ENCODE results near the gene JOSD1.

JOSD1 gene

GRCh38 chr22:38700789-38701628, at the start of gene JOSD1:
JOSD1 (minus strand) TSS chr22:38700943; CDS start chr22:38699987, 956 bp downstream.
- DNase-seq, result peak; percentile 81 to 98

- DNase-seq, result no peak
Measured at GRCh38 chr22:38750104-38750503, 49.4 kb upstream of the JOSD1 start.

- no peak for DNase-seq
Measured at GRCh38 chr22:38748487-38749136, 47.9 kb upstream of the JOSD1 start.

GRCh38 chr22:38745676-38746460, 45.1 kb upstream of the JOSD1 start:
- DNase-seq, result no peak

- no peak for DNase-seq
Measured at GRCh38 chr22:38744981-38745380, 44.2 kb upstream of the JOSD1 start.

DNA sequence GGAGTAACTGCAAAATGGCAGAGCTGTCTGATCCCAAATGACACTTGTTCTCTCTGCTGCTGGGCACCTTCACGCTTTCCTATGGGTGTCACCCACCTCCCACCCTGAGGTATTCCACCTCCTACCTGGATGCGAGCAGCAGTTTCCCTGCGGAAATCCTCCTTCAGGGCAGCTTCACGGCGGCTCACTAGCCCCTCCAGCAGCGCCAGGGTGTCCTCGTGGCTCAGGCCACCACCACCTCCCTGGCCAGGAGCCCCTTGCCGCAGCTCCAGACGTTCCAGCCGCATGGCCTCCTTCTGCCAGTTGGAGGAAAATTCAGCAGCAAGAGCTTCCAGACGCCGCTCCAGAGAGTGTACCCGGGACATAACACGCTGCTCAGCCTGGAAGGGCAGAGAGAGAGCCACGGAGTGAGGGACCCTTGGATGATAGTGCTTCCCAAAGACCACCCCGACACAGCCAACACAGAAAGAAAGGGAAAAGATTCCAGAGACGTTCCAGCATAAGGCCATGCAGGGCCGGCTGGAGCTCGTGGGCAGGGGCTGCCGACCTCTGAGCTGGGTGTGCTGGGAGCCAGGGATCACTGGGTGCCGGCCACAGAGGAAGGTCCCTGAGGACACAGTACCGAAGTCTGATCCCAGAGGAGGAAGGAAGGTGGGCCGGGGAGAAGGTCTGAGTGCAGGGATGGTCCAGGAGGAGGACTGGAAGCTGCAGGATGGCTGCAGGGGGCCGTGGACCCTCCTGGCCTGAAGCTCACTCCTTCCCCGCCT, 41.6 kb upstream of the JOSD1 start:
- no peak for DNase-seq

GRCh38 chr22:38741576-38741975, 40.8 kb upstream of the JOSD1 start:
- DNase-seq, result no peak

DNA sequence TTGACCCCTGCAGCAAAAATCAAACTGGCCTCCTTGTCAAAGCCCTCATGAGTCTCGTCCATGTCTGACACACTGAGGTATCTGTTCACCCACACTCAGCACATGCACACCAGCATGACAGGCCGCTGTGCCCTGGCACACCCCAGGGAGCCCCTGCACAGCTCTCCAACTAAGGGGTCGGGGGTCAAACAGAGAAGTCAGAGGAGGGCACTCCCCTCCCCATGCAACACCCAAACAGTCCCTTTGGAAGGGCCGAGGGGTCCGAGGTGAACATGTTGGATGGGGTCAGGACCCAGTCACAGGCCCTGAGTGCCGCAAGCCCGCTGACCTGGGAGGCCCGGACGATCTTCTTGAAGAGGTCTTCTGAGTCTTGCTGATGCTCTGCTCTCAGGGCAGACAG, 40.4 kb upstream of the JOSD1 start:
- no peak for DNase-seq

- DNase-seq, result no peak
Measured at GRCh38 chr22:38740754-38741153, 40.0 kb upstream of the JOSD1 start.

DNA sequence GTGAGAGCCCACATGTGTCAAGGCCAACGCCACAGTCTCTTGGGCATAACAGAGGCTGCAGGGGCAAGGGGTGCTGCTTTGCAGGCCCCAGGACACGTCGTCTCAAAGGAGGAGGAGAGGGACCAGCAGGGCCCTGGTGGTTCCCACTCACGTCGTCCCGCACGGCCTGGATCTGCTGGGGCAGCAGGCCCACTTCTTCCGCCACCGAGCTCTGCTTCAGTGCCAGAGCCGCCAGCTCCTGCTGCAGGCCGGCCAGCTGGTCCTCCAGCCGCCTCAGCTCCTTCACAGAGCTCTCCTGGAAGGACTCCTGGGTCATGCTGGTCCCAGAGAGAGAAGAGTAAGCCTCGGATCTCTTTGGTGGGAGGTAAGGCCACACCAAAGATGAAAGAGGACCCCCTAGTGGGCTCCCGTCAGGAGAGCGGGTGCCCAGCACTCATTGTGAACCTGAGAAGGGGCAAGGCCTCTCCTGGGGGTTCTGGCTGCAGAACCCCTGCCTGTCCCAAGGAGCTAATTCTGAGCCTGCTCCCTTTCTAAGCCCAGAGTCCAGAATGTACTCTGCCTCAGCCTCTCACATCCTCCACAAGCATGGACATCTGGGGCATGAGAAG, 39.5 kb upstream of the JOSD1 start:
- DNase-seq, result no peak

GRCh38 chr22:38739300-38740055, 38.7 kb upstream of the JOSD1 start:
- DNase-seq, result no peak

- DNase-seq, result no peak
Measured at GRCh38 chr22:38738475-38739070, 37.8 kb upstream of the JOSD1 start.

GRCh38 chr22:38737302-38738060, 36.7 kb upstream of the JOSD1 start:
- DNase-seq, result no peak

DNA sequence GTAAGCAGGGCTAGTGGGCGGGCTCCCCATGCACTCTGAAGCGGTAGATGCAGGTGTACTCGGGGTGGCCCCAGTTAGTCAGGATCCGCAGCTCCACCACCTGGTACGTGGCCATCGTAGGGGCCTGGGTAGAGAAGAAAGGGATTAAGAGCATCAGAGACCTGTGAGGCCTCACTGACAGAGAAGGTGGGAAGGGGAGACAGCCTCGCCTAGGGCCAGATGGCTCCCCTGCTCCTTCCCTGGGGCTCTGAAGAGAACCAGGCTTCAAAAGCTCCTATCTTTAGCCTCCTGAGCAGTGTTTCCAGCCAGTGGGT, 35.5 kb upstream of the JOSD1 start:
- DNase-seq, result no peak

GRCh38 chr22:38735465-38736256, 34.9 kb upstream of the JOSD1 start:
- no peak for DNase-seq

DNA sequence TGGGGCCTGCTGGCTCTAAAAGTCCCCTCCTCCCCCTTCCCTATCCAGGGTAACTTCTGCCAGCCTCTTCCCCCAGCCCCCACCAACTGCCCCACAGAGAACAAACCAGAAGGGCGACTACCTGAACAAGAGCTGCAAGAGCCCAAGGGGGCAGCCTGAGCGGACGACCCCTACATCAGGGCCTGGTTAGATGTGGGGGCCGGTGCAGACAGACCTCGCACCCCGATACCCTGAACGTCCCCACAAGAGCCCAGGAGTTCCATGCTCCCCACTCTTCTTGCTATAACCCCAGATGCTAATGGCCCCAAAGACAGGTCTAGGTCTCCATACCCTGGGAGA, 34.4 kb upstream of the JOSD1 start:
- DNase-seq, result no peak

DNA sequence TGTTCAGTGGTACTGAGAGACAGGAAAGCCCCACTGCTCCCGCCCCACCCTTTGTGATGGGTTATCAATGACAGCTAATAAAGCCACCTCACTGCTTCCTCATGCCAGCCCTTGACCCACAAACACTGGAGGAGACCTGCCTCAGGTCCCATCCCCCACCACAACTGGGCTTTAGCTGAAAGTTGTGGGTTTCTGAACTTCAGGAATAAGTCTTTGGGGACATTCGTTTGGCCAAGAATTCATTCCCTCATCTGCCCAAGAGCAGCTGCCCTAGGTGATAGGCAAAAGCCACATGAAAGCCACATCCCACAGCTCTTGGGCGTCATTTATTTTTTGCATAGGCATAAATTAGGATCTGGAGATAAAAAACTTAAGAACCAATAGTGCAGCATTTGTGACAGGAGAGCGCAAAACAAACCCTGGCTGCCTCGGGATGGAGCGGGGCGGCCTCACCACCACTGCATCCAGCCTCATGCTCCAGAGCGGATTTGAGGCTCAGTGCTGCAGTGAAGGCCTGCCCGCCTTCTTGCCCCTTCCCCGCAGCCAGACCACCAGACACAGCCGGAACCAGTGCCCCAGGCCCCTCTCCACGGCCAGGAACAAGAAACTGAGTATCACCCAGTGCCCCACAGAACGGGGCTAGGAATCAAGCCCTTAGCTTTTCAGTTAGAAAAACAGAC, 33.8 kb upstream of the JOSD1 start:
- DNase-seq, result no peak

DNA sequence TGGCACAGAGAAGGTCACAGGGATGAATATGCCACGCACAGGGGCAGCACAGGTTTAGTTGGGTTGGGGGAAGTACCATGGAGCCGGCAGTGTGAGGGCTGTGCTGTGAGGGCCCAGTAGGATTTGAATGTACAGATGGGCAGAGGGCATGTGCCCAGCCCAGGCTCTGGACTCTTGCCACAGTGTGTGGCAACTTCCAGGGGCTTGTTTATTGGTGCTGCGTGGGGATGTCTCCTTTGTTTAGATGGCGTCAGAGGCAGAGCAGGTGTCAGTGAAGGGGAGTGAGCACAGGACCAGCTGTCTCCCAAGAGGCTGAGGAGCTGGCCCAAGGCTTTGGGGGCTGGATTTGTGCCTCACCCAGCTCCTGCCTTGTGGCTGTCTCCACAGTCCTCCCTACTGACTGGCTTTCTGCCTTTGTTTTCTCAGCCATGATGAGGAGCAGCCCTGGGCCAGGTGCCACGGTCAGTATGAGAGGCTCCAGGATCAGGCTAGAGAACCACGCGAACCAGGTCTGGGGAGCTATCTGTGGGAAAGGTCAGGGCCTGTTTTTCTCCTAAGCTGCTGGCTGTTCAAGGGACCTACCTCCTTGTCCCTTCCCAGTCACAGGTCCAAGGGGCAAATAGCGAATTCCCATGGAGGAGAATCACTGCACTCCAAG, 33.1 kb upstream of the JOSD1 start:
- peak; percentile 28 to 85 for DNase-seq

GRCh38 chr22:38733329-38733723, 32.6 kb upstream of the JOSD1 start:
- DNase-seq, result peak in 1 of 2 experiments; percentile 39

Data from NCI-H446 (cell line).